SK-N-SH treated with all-trans-retinoic acid at 6 μM for 48 hours (cell line): ENCODE results near the gene CZIB.
A peak's percentile ranks its signal among the peaks of the same experiment; 100 is the strongest.

Experiments
- ATAC-seq: fragments of 200-7000 bp; cut with Tn5 transposase; 3 replicates; pipeline ENCODE4 v1.9.1; 2020; ENCODE audit warnings: mild to moderate bottlenecking, moderate library complexity
- ARNTL ChIP-seq: fragments of 450-650 bp; formaldehyde crosslinking; IDR thresholded peaks from 2 replicates; pipeline ENCODE4 v1.5.0; 2020; ENCODE audit warnings: low read depth, mild to moderate bottlenecking, moderate library complexity, borderline replicate concordance
- BACH2 ChIP-seq: fragments of 250-450 bp; sonication (Bioruptor Pico); IDR thresholded peaks from 2 replicates; pipeline ENCODE4 v1.9.0; 2021; ENCODE audit warnings: mild to moderate bottlenecking, borderline replicate concordance
- CSDC2 ChIP-seq: fragments of 250-450 bp; sonication (Bioruptor Pico); IDR thresholded peaks from 2 replicates; pipeline ENCODE4 v1.5.0; 2020; ENCODE audit warnings: mild to moderate bottlenecking, moderate library complexity
- CSRNP3 ChIP-seq: fragments of 250-450 bp; sonication (Bioruptor Pico); IDR thresholded peaks from 2 replicates; pipeline ENCODE4 v1.5.1; 2021; ENCODE audit warnings: mild to moderate bottlenecking, moderate library complexity
- ESRRG ChIP-seq: fragments of 250-450 bp; sonication (Bioruptor Pico); IDR thresholded peaks from 2 replicates; pipeline ENCODE4 v1.6.1; 2021; ENCODE audit warnings: mild to moderate bottlenecking
- GLIS3 ChIP-seq: fragments of 250-450 bp; sonication (Bioruptor Pico); IDR thresholded peaks from 2 replicates; pipeline ENCODE4 v1.5.0; 2020; ENCODE audit warnings: mild to moderate bottlenecking, moderate library complexity
- ISL1 ChIP-seq: fragments of 250-450 bp; sonication (Bioruptor Pico); IDR thresholded peaks from 2 replicates; pipeline ENCODE4 v2.1.2; 2022; ENCODE audit warnings: mild to moderate bottlenecking, moderate library complexity
- OSR1 ChIP-seq: fragments of 250-450 bp; sonication (Bioruptor Pico); IDR thresholded peaks from 2 replicates; pipeline ENCODE4 v1.8.0; 2022; ENCODE audit warnings: moderate library complexity, mild to moderate bottlenecking, inconsistent platforms
- POU6F1 ChIP-seq: fragments of 250-450 bp; sonication (Bioruptor Pico); IDR thresholded peaks from 2 replicates; pipeline ENCODE4 v1.8.0; 2021; ENCODE audit warnings: low read depth, mild to moderate bottlenecking, moderate library complexity, borderline replicate concordance
- PPARA ChIP-seq: fragments of 250-450 bp; sonication (Bioruptor Pico); IDR thresholded peaks from 2 replicates; pipeline ENCODE4 v1.5.0; 2020; ENCODE audit warnings: mild to moderate bottlenecking, borderline replicate concordance
- RARB ChIP-seq: fragments of 250-450 bp; sonication (Bioruptor Pico); IDR thresholded peaks from 2 replicates; pipeline ENCODE4 v1.8.0; 2021; ENCODE audit warnings: mild to moderate bottlenecking, moderate library complexity
- SNAI2 ChIP-seq: fragments of 250-450 bp; sonication (Bioruptor Pico); IDR thresholded peaks from 2 replicates; pipeline ENCODE4 v1.5.0; 2020; ENCODE audit warnings: mild to moderate bottlenecking, moderate library complexity
- TCF4 ChIP-seq: fragments of 250-450 bp; sonication (Bioruptor Pico); IDR thresholded peaks from 2 replicates; pipeline ENCODE4 v1.8.0; 2021; ENCODE audit warnings: mild to moderate bottlenecking, moderate library complexity, borderline replicate concordance
- TOX ChIP-seq: fragments of 250-450 bp; sonication (Bioruptor Pico); IDR thresholded peaks from 2 replicates; pipeline ENCODE4 v1.8.0; 2021; ENCODE audit warnings: mild to moderate bottlenecking, moderate library complexity, borderline replicate concordance
- ZC3H10 ChIP-seq: fragments of 250-450 bp; sonication (Bioruptor Pico); IDR thresholded peaks from 2 replicates; pipeline ENCODE4 v1.5.1; 2021; ENCODE audit warnings: mild to moderate bottlenecking, moderate library complexity
- ZFP3 ChIP-seq: fragments of 250-450 bp; sonication (Bioruptor Pico); IDR thresholded peaks from 2 replicates; pipeline ENCODE4 v1.5.0; 2020; ENCODE audit warnings: mild to moderate bottlenecking, moderate library complexity
- ZFP30 ChIP-seq: fragments of 450-650 bp; formaldehyde crosslinking; IDR thresholded peaks from 2 replicates; pipeline ENCODE4 v1.5.0; 2022; ENCODE audit warnings: mild to moderate bottlenecking, moderate library complexity
- ZNF565 ChIP-seq: fragments of 450-650 bp; formaldehyde crosslinking; conservative IDR thresholded peaks from 2 replicates; pipeline ENCODE4 v1.5.0; 2020; ENCODE audit warnings: low read depth, mild to moderate bottlenecking, moderate library complexity
- ZNF70 ChIP-seq: fragments of 450-650 bp; formaldehyde crosslinking; IDR thresholded peaks from 2 replicates; pipeline ENCODE4 v1.5.0; 2020; ENCODE audit warnings: mild to moderate bottlenecking, moderate library complexity
- ZNF8 ChIP-seq: fragments of 450-650 bp; formaldehyde crosslinking; IDR thresholded peaks from 2 replicates; pipeline ENCODE4 v1.5.0; 2020; ENCODE audit warnings: mild to moderate bottlenecking, moderate library complexity
- TF ChIP-seq, protein P1 (sequence below): fragments of 250-450 bp; sonication (Bioruptor Pico); IDR thresholded peaks from 2 replicates; pipeline ENCODE4 v1.8.0; 2020; ENCODE audit warnings: mild to moderate bottlenecking, moderate library complexity, borderline replicate concordance
- TF ChIP-seq, protein P2 (sequence below): fragments of 250-450 bp; sonication (Bioruptor Pico); IDR thresholded peaks from 2 replicates; pipeline ENCODE4 v1.5.0; 2020; ENCODE audit warnings: mild to moderate bottlenecking, moderate library complexity
- TF ChIP-seq, protein P3 (sequence below): fragments of 250-450 bp; sonication (Bioruptor Pico); IDR thresholded peaks from 2 replicates; pipeline ENCODE4 v1.5.1; 2020; ENCODE audit warnings: low read depth, mild to moderate bottlenecking, moderate library complexity

Gene CZIB

GRCh38 chr1:53180951-53181350 is 39.5 kb downstream of the CZIB start:
- ATAC-seq: no peak
- TF ChIP-seq PPARA (CRISPR knock-in tag) (no peak), BACH2 (no peak), CSRNP3 (no peak), GLIS3 (CRISPR knock-in tag) (no peak), ZC3H10 (CRISPR knock-in tag) (no peak), CSDC2 (CRISPR knock-in tag) (no peak), SNAI2 (CRISPR knock-in tag) (no peak), ZFP3 (CRISPR knock-in tag) (no peak), ESRRG (CRISPR knock-in tag) (no peak), OSR1 (CRISPR knock-in tag) (no peak), POU6F1 (CRISPR knock-in tag) (no peak), ZNF70 (CRISPR knock-in tag) (no peak), TOX (CRISPR knock-in tag) (no peak)
- TF ChIP-seq, protein P1, sequence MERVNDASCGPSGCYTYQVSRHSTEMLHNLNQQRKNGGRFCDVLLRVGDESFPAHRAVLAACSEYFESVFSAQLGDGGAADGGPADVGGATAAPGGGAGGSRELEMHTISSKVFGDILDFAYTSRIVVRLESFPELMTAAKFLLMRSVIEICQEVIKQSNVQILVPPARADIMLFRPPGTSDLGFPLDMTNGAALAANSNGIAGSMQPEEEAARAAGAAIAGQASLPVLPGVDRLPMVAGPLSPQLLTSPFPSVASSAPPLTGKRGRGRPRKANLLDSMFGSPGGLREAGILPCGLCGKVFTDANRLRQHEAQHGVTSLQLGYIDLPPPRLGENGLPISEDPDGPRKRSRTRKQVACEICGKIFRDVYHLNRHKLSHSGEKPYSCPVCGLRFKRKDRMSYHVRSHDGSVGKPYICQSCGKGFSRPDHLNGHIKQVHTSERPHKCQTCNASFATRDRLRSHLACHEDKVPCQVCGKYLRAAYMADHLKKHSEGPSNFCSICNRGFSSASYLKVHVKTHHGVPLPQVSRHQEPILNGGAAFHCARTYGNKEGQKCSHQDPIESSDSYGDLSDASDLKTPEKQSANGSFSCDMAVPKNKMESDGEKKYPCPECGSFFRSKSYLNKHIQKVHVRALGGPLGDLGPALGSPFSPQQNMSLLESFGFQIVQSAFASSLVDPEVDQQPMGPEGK: no peak

DNA sequence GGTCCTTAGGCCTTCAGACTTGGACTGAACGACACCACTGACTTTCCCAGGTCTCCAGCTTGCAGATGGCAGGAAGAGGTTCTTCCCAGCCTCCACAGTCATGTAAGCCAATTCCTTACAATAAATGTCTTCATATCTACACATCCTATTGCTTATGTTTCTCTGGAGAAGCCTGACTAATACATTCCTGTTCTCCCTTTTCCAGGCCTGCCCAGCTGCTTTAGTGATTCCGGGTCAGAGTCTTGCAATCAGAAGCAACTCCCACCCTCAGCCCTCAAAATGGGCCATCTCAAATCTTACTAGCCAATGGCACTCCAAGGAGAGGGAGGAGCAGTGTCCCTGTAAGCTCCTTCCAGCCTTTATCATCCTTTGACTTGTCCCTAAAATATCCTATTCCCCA is 40.2 kb downstream of the CZIB start:
- TF ChIP-seq ZFP3 (CRISPR knock-in tag): no peak
- no peak for TF ChIP-seq PPARA (CRISPR knock-in tag)
- TF ChIP-seq RARB (CRISPR knock-in tag): no peak
- TF ChIP-seq SNAI2 (CRISPR knock-in tag): no peak
- TF ChIP-seq ESRRG (CRISPR knock-in tag): no peak
- no peak for TF ChIP-seq TCF4 (CRISPR knock-in tag)
- no peak for TF ChIP-seq ZFP30 (CRISPR knock-in tag)
- no peak for TF ChIP-seq POU6F1 (CRISPR knock-in tag)
- TF ChIP-seq, protein P2, sequence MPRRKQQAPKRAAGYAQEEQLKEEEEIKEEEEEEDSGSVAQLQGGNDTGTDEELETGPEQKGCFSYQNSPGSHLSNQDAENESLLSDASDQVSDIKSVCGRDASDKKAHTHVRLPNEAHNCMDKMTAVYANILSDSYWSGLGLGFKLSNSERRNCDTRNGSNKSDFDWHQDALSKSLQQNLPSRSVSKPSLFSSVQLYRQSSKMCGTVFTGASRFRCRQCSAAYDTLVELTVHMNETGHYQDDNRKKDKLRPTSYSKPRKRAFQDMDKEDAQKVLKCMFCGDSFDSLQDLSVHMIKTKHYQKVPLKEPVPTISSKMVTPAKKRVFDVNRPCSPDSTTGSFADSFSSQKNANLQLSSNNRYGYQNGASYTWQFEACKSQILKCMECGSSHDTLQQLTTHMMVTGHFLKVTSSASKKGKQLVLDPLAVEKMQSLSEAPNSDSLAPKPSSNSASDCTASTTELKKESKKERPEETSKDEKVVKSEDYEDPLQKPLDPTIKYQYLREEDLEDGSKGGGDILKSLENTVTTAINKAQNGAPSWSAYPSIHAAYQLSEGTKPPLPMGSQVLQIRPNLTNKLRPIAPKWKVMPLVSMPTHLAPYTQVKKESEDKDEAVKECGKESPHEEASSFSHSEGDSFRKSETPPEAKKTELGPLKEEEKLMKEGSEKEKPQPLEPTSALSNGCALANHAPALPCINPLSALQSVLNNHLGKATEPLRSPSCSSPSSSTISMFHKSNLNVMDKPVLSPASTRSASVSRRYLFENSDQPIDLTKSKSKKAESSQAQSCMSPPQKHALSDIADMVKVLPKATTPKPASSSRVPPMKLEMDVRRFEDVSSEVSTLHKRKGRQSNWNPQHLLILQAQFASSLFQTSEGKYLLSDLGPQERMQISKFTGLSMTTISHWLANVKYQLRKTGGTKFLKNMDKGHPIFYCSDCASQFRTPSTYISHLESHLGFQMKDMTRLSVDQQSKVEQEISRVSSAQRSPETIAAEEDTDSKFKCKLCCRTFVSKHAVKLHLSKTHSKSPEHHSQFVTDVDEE (CRISPR knock-in tag): no peak
- no peak for TF ChIP-seq BACH2
- TF ChIP-seq ZNF8 (CRISPR knock-in tag): no peak
- no peak for TF ChIP-seq CSDC2 (CRISPR knock-in tag)
- no peak for TF ChIP-seq ARNTL
- ATAC-seq: no peak

DNA sequence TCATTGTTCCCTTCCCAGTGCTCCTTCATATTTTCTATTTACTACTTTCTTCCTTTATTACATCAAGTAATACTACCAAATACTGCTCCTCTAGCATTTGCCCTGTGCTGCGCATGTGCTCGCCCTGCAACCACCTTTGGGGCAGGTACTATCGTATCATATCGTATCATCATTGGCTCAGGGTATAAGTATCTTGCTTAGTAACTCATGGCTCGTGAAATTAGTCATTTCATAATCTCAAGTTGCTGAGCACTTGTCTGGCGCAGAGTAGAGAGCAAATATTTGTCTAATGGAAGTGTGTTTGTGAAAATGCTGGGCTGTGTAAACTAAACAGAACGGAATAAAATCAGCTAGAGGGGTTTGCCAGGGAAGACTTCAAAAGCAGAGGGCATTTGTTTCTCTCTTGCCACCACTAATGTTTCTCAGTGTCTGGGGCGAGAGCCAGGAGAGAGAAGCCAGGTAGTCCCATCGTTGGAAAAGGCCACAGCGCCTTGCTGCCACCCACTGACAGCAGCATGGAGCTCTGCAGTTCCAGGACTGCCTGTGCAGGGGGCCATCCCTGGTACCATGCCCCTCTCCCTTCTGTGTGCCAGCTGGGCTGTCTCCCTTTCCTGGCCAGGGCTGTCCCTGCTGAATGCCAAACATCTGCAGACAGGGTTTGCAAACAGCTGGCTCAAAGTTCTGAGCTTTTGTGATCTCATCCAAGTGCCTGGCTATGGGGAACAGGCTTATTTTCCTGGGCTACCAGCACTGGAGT is 43.8 kb downstream of the CZIB start:
- TF ChIP-seq ZFP30 (CRISPR knock-in tag) (no peak), ZNF565 (CRISPR knock-in tag) (no peak), ZFP3 (CRISPR knock-in tag) (no peak), PPARA (CRISPR knock-in tag) (no peak), ISL1 (CRISPR knock-in tag) (no peak), ESRRG (CRISPR knock-in tag) (no peak), ZNF8 (CRISPR knock-in tag) (no peak)
- TF ChIP-seq, protein P3, sequence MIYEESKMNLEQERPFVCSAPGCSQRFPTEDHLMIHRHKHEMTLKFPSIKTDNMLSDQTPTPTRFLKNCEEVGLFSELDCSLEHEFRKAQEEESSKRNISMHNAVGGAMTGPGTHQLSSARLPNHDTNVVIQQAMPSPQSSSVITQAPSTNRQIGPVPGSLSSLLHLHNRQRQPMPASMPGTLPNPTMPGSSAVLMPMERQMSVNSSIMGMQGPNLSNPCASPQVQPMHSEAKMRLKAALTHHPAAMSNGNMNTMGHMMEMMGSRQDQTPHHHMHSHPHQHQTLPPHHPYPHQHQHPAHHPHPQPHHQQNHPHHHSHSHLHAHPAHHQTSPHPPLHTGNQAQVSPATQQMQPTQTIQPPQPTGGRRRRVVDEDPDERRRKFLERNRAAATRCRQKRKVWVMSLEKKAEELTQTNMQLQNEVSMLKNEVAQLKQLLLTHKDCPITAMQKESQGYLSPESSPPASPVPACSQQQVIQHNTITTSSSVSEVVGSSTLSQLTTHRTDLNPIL (CRISPR knock-in tag): no peak
- peak; percentile 67 for ATAC-seq
